Epidermal melanocyte (primary cell): Measurements from ENCODE around the gene PGM3.

Experiments
- DNase-seq: peaks from one replicate; pipeline ENCODE4 v3.0.0; 2011; ENCODE audit warnings: low spot score; ENCODE audit not compliant: insufficient read length

The PGM3 gene

GRCh38 chr6:83119742-83120300 is 73.2 kb downstream of the PGM3 start:
- DNase-seq, result no peak

GRCh38 chr6:83117802-83118201 is 75.3 kb downstream of the PGM3 start:
- DNase-seq, result no peak
